OCI-LY1 (cell line): ENCODE measurements around the gene FAAH2.
"Not testable (repeated sequence)": the region's sequence is repeated elsewhere in the genome, so short reads cannot be mapped to it uniquely, and the experiment has no call there.

Experiments used
- CTCF ChIP-seq: fragments of 200-600 bp; sonication (generic), shearing (Covaris generic); IDR thresholded peaks from 2 replicates; pipeline ENCODE4 v1.5.1; 2017; ENCODE audit warnings: mild to moderate bottlenecking, antibody characterized with exemption, low read length, moderate library complexity, mixed read lengths
- EZH2 ChIP-seq: fragments of 200-600 bp; sonication (generic), shearing (Covaris generic); IDR thresholded peaks from 2 replicates; pipeline ENCODE4 v1.8.0; 2017; ENCODE audit warnings: borderline replicate concordance, mixed run types, mild to moderate bottlenecking, antibody characterized with exemption, low read length, moderate library complexity, mixed read lengths

DNA sequence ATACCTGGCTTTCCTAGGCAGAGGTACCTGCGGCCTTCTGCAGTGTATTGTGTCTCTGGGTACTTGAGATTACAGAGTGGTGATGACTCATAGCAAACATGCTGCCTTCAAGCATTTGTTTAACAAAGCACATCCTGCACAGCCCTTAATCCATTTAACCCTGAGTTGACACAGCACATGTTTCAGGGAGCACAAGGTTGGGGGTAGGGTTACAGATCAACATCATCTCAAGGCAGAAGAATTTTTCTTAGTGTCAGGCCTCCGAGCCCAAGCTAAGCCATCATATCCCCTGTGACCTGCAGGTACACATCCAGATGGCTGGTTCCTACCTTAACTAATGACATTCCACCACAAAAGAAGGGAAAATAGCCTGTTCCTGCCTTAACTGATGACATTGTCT, 49.3 kb downstream of the FAAH2 start:
- not testable (repeated sequence) for TF ChIP-seq CTCF, EZH2
